ENCODE measurements around the gene TCEAL7.

GRCh38 chrX:103361798-103362197, 31.8 kb downstream of the TCEAL7 start:
- TF ChIP-seq POLR2A (IDR thresholded peaks at IDR 0.05) = no peak
- no peak for TF ChIP-seq CTCF (IDR thresholded peaks at IDR 0.05)

All from right lobe of liver (tissue), 4 donors.